Neural cell (in vitro differentiated cells): ENCODE results near the gene TRAPPC3.

Experiments
- EP300 ChIP-seq: fragments of 450-650 bp; conservative IDR thresholded peaks from 2 replicates; pipeline ENCODE4 v1.6.1; 2014; ENCODE audit warnings: antibody characterized with exemption, mild to moderate bottlenecking, moderate library complexity; ENCODE audit not compliant: poor library complexity, severe bottlenecking
- EZH2 ChIP-seq: fragments of 200-600, 300-800 bp; shearing (Covaris generic), sonication (generic); IDR thresholded peaks from 2 replicates; pipeline ENCODE4 v1.6.1; 2014; ENCODE audit warnings: antibody characterized with exemption, low read length, borderline replicate concordance, mild to moderate bottlenecking; ENCODE audit not compliant: insufficient read depth, poor library complexity, severe bottlenecking
- MXI1 ChIP-seq: fragments of 450-650 bp; conservative IDR thresholded peaks from 2 replicates; pipeline ENCODE4 v1.6.1; 2014; ENCODE audit warnings: antibody characterized with exemption, mild to moderate bottlenecking; ENCODE audit not compliant: poor library complexity, severe bottlenecking
- POLR2AphosphoS5 ChIP-seq: IDR thresholded peaks from 2 replicates; pipeline ENCODE4 v1.6.1; 2012
- RAD21 ChIP-seq: fragments of 450-650 bp; conservative IDR thresholded peaks from 2 replicates; pipeline ENCODE4 v1.6.1; 2014; ENCODE audit warnings: antibody characterized with exemption, mild to moderate bottlenecking, moderate library complexity
- SMC3 ChIP-seq: fragments of 450-650 bp; conservative IDR thresholded peaks from 2 replicates; pipeline ENCODE4 v1.6.1; 2014; ENCODE audit warnings: antibody characterized with exemption, mild to moderate bottlenecking, moderate library complexity; ENCODE audit not compliant: poor library complexity
- TAF1 ChIP-seq: IDR thresholded peaks from 2 replicates; pipeline ENCODE4 v1.6.1; 2012; ENCODE audit warnings: low read depth
- TF ChIP-seq, protein P1 (sequence below): fragments of 450-650 bp; IDR thresholded peaks from 2 replicates; pipeline ENCODE4 v1.5.1; 2014; ENCODE audit warnings: antibody characterized with exemption, mild to moderate bottlenecking, moderate library complexity; ENCODE audit not compliant: poor library complexity, severe bottlenecking

- no peak for TF ChIP-seq EZH2
- TF ChIP-seq SMC3: no peak
- TF ChIP-seq, protein P1, sequence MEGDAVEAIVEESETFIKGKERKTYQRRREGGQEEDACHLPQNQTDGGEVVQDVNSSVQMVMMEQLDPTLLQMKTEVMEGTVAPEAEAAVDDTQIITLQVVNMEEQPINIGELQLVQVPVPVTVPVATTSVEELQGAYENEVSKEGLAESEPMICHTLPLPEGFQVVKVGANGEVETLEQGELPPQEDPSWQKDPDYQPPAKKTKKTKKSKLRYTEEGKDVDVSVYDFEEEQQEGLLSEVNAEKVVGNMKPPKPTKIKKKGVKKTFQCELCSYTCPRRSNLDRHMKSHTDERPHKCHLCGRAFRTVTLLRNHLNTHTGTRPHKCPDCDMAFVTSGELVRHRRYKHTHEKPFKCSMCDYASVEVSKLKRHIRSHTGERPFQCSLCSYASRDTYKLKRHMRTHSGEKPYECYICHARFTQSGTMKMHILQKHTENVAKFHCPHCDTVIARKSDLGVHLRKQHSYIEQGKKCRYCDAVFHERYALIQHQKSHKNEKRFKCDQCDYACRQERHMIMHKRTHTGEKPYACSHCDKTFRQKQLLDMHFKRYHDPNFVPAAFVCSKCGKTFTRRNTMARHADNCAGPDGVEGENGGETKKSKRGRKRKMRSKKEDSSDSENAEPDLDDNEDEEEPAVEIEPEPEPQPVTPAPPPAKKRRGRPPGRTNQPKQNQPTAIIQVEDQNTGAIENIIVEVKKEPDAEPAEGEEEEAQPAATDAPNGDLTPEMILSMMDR: no peak
- TF ChIP-seq EP300: no peak
- no peak for TF ChIP-seq POLR2AphosphoS5
- no peak for TF ChIP-seq RAD21
- TF ChIP-seq MXI1: no peak
- no peak for TF ChIP-seq TAF1
These were observed 30.7 kb downstream of the TRAPPC3 start for GRCh38 chr1:36118447-36119204.
